IPS-11a (cell line): ENCODE results near the gene TEX22.

Experiments
- H3K4me3 ChIP-seq: one replicate; pipeline ENCODE4 v1.5.1; 2013; ENCODE audit warnings: low read depth, low read length, control low read depth

TEX22 gene

DNA sequence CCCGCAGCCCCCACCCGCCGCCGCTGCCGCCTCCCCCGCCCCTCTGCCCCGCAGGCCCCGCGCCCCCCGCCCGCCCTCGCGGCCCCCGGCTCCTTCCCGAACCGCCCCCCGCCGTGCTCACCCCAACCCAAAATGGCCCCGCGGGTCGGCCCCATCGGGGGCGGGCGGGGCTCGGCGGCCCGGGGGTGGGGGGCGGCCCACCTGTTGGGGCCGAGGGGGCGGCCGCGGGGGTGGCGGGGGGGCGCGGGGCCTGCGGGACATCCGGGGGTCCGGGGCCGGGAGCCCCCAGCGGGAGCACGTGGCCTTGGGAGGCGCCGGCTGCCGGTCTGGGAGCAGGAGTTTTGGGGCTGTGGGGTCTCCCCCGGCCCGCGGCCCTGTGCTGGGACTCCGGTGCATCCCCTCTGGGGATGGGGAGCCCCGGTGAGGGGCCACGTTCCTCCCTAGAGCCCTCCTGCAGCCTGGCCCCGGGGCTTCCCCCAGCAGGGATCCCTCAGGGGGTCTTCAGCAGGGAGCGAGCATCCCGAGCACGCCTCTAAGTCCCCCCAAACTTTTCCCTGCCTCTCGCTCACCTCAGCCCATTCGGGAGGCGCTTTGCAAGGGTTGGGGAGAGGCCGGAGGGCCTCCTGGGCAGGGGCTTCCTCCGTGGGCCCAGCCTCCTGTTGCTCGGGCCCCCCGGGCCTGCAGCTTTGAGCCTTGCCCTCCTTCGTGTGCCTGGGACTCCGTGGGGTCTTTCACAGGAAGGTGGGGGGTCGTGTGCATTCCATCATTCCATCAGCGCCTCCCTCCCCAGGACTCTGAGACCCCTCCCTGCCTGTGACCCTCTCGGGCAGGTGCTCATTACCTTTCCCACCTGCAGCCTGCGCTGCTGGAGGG lies 22.0 kb downstream of the TEX22 start:
- H3K4me3 ChIP-seq = peak overlapping the region; percentile 79

DNA sequence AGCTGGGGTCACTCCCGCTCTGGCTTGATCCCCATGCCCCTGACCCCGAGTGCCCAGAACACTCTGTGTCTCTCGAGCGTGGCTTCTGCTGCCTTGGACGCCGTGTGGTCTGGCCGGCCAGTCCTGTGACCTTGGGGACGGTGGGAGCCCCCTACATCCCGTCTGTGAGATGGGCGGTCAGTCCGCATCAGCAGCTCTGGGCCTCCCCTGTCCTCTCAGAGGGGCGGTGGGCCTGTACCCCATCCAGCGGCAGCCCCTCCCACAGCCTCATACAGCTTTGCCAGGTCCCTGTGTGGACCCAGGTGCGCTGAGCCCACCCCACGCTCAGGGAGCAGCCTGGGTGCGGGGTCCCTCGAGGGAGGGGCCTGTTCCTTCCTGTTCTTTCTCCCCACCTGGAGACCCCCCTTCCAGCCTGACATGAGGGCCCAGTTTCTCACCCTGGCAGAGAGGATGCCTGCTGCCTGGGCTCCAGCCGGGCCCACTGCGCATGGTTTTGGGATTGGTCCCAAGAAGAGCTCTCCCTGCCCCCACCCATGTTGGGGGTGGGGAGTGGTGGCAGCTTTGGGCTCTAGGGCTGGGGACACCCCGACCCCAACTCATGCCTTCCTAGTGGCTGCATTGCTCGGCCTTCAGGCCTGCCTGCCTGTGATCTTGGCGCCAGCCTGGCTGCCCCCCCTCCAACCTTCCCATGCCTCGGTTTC lies 22.8 kb downstream of the TEX22 start:
- peak overlapping the region; percentile 79 for H3K4me3 ChIP-seq

DNA sequence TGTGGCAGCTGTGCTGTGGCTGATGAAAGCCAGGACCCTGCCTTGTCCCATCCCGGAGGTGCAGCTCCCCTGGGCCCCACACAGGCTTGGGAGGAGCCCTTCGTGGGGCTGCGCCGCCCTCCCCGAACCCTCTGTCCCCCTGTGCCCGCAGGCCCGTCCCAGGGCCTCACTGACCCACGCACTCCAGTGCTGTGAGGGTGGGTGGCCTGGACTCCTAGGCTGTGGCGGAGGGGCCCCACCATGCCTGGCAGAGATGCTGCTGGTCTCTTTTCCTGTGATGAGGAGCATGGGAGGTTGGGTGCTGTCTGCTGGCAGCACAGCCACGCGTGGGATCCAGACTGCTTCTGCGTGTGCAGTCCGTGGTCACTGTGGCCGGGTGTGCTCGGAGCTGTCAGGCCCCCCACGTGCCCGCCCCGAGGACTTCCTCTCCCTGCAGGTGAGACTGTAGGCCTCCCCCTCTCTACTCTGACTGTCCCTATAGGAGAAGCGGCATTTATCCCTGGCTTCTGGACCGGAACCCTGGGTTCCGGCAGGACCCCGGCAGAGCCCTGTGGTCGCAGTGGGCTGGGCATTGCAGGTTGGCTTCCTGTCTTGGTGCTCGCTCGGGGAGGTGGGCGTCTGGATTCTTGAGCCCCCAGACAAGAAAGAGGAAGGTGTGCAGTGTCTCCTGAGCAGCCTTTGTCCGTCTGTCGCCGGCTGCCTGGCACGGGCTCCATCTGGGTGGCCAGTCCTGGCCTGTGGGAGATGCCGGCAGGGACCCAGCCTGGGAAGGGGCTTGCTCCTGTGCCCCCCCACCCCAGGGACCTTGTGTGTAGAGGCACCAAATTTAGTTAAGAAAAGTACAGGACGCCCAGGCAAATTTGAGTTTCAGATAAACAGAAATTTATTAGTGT lies 23.6 kb downstream of the TEX22 start:
- H3K4me3 ChIP-seq = no peak overlapping the region

DNA sequence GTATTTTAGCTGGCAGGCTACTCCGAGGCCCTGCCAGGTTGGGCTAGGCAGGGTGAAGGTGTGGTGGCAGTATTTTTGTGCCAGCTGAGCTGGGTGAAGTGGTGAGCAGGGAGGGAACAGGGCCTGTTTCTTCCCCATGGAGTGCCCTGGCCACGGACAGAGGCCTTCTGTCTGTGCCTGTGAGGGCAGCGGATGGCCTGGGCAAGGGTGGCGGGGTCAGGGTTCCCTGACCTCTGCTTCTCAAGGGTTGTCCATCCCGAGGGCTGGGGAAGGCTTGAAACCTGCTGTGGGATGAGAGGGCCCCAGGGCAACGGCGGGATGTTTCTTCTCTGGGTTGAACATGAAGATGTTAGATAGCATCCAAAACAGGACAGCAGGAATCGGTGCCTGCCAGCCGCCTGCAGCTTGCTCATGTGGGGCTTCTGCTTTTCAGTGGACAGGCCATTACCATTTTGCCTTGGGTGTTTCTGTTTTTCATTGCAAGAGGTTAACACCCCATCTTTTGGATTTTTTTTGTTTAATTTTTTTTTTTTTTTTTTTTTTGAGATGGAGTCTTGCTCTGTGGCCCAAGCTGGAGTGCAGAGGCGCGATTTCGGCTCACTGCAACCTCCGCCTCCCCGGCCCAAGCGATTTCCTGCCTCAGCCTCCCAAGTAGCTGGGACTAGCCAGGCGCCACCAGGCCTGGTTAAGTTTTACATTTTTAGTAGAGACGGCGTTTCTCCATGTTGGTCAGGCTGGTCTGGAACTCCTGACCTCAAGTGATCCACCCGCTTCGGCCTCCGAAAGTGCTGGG lies 24.6 kb downstream of the TEX22 start:
- H3K4me3 ChIP-seq = no peak overlapping the region

DNA sequence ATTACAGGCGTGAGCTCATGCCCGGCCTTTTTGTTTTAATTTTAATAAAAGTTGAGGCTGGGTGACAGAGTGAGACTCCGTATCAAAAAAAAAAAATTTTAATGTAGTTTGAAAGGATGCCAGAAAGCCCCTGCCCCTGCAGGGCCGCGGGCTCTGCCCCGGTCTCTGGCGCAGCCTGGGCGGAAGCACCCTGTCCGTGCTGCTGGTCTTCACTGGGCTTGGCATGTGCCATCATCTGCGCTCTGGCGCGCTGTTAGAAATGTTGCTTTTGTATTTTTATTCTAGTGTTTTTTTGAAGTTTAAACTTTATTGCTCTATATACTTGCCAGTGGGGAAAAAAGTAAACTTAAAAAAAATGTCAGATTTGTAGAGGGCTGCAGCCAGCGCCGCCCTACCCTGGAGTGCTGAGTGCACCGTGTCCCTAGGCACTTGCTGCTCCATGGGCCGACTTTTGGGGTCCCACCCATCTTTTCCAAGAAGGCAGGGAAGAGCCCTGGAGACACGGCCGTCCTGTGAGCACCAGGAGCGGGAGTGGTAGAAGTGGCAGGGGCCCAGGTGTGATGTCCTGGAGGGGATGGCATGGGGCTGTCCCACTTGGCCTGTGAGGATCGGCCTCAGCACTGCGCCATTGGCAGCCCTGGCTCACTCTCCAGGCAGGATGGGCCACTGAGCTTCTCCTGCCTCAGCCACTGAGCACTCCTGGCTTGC lies 25.3 kb downstream of the TEX22 start:
- no peak overlapping the region for H3K4me3 ChIP-seq

DNA sequence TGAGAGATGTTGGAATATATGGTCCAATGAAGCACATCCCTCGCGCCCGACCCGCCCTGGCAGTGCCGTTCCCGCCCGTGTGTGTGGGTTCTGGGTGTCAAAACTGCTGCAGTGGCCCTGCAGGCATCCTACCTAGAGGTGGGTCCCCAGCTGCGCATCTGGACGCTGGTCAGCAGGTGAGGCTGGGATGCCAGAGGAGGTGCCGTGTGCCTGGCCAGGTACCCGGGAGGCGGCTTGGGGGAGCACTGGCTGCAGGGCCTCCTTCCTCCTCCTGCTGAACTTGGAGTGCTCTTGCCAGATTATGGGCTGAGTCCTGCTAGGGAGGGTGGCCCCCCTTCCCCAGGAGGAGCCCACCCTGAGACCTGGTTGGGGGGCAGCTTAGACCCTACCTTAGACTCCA lies 26.5 kb downstream of the TEX22 start:
- H3K4me3 ChIP-seq = no peak overlapping the region

DNA sequence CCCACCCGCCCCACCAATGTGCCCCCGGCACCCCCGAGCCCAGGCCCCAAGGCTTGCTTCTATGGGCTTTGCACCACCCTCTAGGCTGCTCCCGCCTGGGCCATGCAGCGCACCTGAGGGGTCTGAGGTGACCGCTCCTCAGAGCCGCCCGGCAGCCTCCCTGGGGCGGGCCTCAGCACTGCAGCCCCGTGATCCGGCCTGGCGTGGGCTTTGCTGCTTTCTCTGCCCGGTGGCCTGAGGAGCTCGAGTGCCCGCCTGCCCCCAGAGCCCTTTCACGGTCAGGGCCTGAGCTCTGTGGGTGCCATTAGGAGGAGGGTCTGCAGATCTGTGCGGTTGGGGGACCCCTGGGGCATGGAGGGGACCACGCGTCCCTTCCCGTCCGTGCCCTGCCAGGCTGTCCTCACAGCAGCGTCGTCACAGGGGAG lies 27.5 kb downstream of the TEX22 start:
- H3K4me3 ChIP-seq = no peak overlapping the region

DNA sequence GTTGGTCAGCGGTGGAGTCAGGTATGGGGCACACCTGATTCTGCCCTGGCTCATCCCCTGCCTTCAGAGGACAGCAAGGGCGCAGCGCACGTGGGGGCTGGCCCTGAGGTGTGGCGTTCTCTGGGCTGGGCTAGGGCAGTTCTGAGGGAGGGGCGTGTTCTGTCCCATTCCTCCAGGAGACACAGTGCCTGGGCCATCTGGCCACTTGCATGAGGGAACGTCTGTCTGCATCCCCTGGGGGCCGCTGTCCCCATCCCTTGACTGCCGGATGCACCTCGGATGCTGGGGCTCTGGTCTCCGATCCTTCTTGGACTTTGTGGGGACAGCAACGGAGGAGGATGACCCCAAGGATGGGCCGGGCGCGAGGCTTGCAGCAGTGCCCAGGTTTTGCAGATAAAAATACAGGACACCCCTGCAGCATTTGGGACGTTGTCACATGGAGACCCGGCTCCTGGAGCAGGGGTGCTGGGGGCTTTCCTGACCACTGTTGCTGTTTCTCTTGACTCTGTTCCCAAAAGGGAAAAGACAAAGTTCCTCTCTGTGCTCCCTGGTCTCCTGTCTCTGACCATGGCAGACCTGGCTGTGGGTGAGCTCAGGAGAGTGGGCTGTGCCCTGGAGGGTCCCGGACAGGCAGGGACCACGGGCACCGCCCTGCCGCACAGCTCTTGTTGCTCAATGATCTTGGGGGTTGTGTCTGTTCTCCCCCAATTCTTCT lies 28.2 kb downstream of the TEX22 start:
- H3K4me3 ChIP-seq = no peak overlapping the region

DNA sequence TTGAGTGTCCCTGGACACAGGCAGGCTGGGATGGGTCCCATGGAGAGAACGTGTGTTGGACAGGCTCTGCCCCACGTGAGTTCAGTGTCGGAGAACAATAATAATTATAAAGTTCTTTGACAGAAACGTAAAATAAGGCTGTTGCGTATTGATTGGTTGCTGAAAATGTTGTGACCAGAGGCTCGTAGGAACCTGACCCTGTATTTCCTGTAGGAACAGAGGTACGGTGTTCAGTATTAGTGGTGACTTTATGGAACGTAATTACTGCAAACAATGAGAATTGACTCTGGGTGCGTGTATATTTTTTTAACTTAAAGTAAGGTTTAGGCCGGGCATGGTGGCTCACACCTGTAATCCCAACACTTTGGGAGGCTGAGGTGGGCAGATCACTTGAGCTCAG lies 29.1 kb downstream of the TEX22 start:
- no peak overlapping the region for H3K4me3 ChIP-seq

DNA sequence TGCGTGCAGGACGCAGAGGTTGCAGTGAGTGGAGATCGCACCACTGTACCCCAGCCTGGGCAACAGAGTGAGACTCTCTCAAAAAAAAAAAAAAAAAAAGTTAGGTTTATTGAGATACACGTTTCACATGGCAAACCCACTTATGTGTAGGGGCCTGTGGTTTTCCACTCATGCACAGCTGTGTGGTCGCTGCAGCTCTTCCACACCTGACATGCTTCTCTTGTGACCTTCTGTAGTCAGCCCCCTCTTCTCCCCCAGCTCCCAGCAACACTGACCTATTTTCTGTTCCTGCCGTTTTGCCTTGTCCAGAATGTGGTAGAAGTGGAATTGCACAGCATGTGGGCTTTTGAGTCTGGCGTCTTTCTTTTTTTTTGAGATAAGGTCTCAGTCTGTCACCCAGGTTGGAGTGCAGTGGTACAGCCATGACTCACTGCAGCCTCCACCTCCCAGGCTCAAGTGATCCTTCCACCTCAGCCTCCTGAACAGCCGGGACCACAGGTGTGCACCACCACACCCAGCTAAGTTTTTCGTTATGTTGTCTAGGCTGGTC lies 29.7 kb downstream of the TEX22 start:
- no peak overlapping the region for H3K4me3 ChIP-seq

DNA sequence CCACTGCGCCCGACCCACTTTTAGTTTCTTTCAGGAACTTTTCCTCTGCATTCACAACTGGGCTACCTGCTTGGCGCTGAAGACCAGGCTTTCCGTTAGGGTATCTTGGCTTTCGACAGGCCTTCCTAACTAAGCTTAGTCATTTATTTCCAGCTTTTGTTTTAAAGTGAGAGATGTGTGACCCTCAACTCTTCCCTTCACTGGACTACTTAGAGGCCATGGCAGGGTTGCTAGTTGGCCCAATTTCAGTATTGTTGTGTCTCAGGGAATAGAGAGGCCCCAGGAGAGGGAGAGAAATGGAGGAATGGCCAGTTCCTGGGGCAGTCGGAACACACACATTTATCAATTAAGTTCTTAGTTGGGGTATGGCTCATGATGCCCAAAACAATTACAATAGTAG lies 31.7 kb downstream of the TEX22 start:
- no peak overlapping the region for H3K4me3 ChIP-seq

DNA sequence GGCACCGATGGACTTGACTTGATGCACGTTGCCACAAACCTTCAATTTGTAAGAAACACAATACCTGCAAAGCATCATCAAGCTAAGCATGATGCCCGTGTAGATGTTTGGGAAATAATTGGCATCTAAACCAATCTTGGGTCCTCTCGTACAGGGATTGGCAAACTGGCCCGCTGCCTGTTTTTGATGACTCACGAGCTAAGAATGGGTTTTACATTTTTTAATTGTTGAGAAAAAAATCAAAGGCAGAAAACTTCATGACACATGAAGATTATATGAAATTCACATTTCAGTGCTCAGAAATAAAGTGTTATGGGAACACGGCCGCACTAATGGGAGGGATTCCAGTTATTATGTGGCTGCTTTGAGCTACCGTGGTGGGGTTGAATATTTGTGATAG lies 32.2 kb downstream of the TEX22 start:
- no peak overlapping the region for H3K4me3 ChIP-seq

DNA sequence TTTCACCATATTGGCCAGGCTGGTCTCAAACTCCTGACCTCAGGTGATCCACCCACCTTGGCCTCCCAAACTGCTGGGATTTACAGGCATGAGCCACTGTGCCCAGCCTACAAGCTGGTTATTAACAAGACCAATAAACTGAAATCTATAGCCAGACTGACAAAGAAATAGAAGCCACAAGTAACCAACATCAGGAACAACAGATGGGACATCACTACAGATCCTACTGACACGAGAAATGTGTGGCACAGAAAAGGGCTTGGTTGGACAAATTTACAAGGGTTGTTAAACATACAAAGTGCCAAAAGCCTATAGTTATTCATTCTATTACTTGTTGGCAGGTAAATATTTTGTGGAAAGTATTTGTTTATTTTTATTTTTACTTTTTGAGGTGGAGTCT lies 32.9 kb downstream of the TEX22 start:
- no peak overlapping the region for H3K4me3 ChIP-seq

DNA sequence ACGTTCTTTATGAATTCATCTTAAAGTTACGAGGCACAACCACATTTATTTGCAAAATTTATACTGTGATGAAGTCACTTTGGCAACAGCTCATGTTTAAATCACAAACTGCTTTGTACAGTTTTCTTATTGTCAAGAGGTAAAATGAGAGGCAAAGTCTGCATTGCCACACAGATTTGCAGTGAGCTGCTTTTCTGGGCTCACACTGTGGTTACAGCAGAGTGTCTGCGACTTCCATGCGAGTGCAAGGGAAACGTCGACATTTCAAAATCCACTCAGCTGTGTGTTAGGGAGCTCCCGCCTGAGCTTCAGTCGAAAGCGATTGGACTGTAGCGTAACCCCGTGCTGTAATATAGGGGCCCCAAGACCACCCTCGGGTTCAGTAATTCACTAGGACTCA lies 34.3 kb downstream of the TEX22 start:
- H3K4me3 ChIP-seq = no peak overlapping the region

DNA sequence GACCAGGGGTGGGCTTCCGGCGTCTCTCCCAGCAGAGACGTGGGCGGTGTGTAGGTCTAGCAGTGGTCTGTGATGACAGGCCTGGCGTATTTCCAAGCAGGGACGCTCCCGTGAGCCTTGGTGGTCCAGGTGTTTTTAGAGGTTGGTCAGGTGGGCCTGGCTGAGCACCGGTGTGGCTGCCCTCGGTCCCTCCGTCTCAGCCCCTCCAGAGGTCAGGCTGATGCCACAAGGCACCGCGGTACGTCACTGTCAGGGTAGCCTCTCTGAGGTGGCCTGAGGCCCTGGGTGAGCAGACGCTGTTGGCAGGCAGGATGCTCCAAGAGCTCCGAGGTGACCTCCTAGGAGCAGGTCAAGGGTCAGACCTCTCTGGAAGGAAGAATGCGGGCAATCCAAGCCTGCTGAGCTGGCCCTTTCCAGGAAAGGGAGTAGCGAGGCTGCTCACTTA lies 34.8 kb downstream of the TEX22 start:
- H3K4me3 ChIP-seq = no peak overlapping the region

DNA sequence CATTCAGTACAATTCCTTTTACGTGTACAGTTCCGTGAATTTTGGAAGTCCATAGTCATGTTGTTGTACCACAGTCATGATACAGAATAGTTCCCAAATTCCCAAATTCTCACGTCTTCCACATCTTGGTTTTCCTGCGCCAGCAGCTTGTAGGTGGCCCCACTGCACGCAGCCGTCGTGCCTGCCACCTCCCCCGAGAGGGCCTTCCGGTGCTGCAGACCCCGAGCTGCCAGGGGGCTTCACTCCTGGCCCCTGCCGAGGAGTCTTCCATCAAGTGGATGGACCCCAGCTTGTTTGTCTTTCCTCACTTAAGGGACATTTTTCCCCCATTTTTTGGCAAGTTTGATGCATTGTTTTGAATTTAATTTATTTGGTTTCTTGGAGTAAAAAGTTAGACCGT lies 38.1 kb downstream of the TEX22 start:
- H3K4me3 ChIP-seq = no peak overlapping the region

DNA sequence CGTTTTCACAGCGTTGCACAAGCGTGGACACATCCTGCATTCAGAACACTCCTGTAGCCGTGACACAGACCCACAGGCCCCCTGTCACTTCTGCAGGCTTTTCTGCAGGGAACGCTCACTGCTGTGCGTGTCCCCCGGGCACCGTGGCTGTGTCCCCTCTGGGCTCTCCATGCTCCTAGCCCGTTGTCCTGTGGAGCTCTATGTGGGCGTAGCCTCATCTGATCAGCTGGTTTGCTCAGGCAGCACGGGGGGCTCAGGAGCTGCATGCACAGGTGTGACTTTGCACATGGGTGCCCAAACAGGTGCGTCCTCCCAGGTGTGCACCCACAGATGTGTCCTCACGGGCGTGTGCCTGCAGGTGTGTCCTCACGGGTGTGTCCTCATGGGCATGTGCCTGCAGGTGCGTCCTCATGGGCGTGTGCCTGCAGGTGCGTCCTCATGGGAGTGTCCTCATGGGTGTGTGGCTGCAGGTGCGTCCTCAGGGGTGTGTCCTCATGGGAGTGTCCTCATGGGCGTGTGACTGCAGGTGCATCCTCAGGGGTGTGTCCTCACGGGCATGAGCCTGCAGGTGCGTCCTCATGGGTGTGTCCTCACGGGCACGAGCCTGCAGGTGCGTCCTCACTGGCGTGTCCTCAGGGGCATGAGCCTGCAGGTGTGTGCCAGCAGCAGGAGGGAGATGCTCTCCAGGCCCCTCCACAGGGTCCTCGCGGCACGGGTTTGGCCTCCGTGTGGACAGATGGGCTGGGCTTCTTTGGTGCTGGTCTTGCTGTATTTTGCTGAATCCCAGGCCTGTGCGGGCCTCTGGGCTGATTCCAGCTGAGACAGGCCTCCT lies 38.8 kb downstream of the TEX22 start:
- no peak overlapping the region for H3K4me3 ChIP-seq
